Left lung (tissue), 10 donors: ENCODE data around the gene IGSF10. TPM values are rescaled to one million over a fixed set of nuclear protein-coding genes. Genes with fewer than 3 reads are reported as not detected.

Experiments used
- ATAC-seq: fragments of 200-7000 bp; cut with Tn5 transposase; one replicate; pipeline ENCODE4 v1.9.1; 2020; ENCODE audit warnings: moderate library complexity
- DNase-seq, 4 donors: peaks; one replicate each; pipeline ENCODE4 v3.0.0-alpha.2; 2013 to 2020
- H3K27ac ChIP-seq, 2 donors: fragments of 200-600 bp; sonication (generic) in 1 of 2; one replicate each; pipeline versions ENCODE4 v1.5.0 to v1.8.0; 2020 to 2021
- H3K27me3 ChIP-seq, 2 donors: fragments of 200-600 bp; sonication (generic) in 1 of 2; one replicate each; pipeline versions ENCODE4 v1.5.0 to v1.8.0; 2020 to 2021
- H3K36me3 ChIP-seq, 2 donors: fragments of 200-600 bp; sonication (generic) in 1 of 2; one replicate each; pipeline versions ENCODE4 v1.5.0 to v1.8.0; 2020 to 2021
- H3K4me1 ChIP-seq, 2 donors: fragments of 200-600 bp; one replicate each; pipeline ENCODE4 v1.8.0; 2021
- H3K4me3 ChIP-seq, 2 donors: fragments of 200-600 bp; sonication (generic) in 1 of 2; one replicate each; pipeline versions ENCODE4 v1.5.0 to v1.8.0; 2020 to 2021; ENCODE audit warnings: mild to moderate bottlenecking in 1 of 2
- H3K9me3 ChIP-seq, 2 donors: fragments of 200-600 bp; sonication (generic) in 1 of 2; one replicate each; pipeline versions ENCODE4 v1.5.0 to v1.8.0; 2020 to 2021
- intact Hi-C, 2 donors: fragments of 100-400 bp; cut with DNase I; formaldehyde crosslinking; loops; one replicate each; pipeline versions ENCODE4 v1.11.2 to v1.14.2; 2022
- polyA plus RNA-seq, 6 donors: library from polyadenylated mRNA; unstranded; fragments of 120-200 nt; gene quantifications; one replicate each; pipeline ENCODE4 v1.2.1, GENCODE V29; 2013; ENCODE audit not compliant: insufficient read length in 6 of 6
- total RNA-seq, 2 donors: library from RNA; stranded (reverse); fragmentation: NEBNext Ultra II Directional; extraction: Animal tissue kit (Norgen Biotek cat#: 25700); gene quantifications; one replicate each; pipeline ENCODE4 v1.2.1, GENCODE V29; 2021
- TF ChIP-seq, protein P1 (sequence below), 2 donors: fragments of 200-600 bp; sonication (generic) in 1 of 2; IDR thresholded peaks; one replicate each; pipeline versions ENCODE4 v1.5.0 to v1.8.0; 2021; ENCODE audit warnings: antibody characterized with exemption in 2 of 2
- donor health status: DM: no; HTN: yes; CAD: no.
- donor health status: DM: no; HTN: no; CAD: no.

IGSF10 gene
- total and polyA plus RNA-seq, 8 donors, result 7.2 to 40.7 (median 29.4) TPM

- TF ChIP-seq, protein P1, sequence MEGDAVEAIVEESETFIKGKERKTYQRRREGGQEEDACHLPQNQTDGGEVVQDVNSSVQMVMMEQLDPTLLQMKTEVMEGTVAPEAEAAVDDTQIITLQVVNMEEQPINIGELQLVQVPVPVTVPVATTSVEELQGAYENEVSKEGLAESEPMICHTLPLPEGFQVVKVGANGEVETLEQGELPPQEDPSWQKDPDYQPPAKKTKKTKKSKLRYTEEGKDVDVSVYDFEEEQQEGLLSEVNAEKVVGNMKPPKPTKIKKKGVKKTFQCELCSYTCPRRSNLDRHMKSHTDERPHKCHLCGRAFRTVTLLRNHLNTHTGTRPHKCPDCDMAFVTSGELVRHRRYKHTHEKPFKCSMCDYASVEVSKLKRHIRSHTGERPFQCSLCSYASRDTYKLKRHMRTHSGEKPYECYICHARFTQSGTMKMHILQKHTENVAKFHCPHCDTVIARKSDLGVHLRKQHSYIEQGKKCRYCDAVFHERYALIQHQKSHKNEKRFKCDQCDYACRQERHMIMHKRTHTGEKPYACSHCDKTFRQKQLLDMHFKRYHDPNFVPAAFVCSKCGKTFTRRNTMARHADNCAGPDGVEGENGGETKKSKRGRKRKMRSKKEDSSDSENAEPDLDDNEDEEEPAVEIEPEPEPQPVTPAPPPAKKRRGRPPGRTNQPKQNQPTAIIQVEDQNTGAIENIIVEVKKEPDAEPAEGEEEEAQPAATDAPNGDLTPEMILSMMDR (IDR thresholded peaks at IDR 0.05), result no peak
- H3K9me3 ChIP-seq, result peaks cover 0 to 12% of the 10 kb centered on the region in 2 donors
- no peaks in the 10 kb centered on the region for H3K27me3 ChIP-seq
- no peaks in the 10 kb centered on the region for H3K4me1 ChIP-seq
- intact Hi-C loops, result no loop called here
- no peak for ATAC-seq
- peak in 1 of 4 donors; percentile 45 for DNase-seq
- no peak overlapping the region for H3K4me3 ChIP-seq
- no peaks in the 10 kb centered on the region for H3K36me3 ChIP-seq
- H3K27ac ChIP-seq, result no peak overlapping the region
Observed at GRCh38 chr3:151477591-151478334, 16.9 kb upstream of the IGSF10 start.

DNA sequence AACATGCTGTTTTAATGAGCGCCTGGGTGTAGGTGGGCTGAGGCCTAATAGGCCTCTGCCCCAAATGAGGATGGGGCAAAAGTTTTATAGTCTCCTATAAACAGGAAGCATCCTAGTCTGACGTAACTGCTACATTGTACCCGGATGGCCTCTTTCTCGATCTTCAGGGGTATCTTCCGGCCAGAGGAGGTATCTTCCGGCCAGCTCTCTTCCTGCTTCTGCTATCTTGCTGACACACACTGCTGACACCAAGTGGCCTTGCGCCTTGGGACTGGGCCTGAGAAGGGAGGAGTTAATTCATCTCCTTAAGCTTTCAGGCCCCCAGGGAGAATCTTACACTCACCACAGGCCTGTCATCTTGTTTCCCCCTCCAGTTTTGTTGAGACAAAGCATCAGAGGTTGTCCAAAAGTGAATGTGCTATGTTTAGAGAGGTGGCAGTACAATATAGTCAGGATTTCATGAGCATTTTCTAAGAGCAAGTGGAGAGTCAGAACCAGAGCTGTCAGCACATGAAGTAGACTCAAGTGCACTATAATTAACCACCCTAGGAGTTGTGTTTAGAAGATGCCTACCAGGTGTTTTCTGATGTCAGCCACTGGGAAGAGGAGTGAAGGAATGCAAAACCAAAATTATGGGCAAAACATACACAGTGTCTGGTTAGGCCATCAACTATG is 15.6 kb upstream of the IGSF10 start:
- no peak for ATAC-seq
- intact Hi-C loops, result no loop called here
- no peak overlapping the region for H3K27ac ChIP-seq
- no peak for DNase-seq
- no peaks in the 10 kb centered on the region for H3K36me3 ChIP-seq
- no peaks in the 10 kb centered on the region for H3K4me1 ChIP-seq
- no peaks in the 10 kb centered on the region for H3K27me3 ChIP-seq
- peaks cover 0 to 2% of the 10 kb centered on the region in 2 donors for H3K9me3 ChIP-seq
- TF ChIP-seq, protein P1 (IDR thresholded peaks at IDR 0.05), result no peak
- H3K4me3 ChIP-seq, result no peak overlapping the region

- ATAC-seq (peak; percentile 91), DNase-seq (no peak)
- Histone ChIP-seq H3K4me3 (no peak overlapping the region), H3K27me3 (no peaks in the 10 kb centered on the region), H3K9me3 (no peaks in the 10 kb centered on the region), H3K36me3 (no peaks in the 10 kb centered on the region), H3K27ac (no peak overlapping the region), H3K4me1 (no peaks in the 10 kb centered on the region)
- TF ChIP-seq, protein P1 (IDR thresholded peaks at IDR 0.05), result peak; percentile 78 to 94
- intact Hi-C loops, result no loop called here
Observed at GRCh38 chr3:151468284-151468917, 7.5 kb upstream of the IGSF10 start.

- DNase-seq (no peak), ATAC-seq (no peak)
- peaks cover 0 to 7% of the 10 kb centered on the region in 2 donors for H3K27me3 ChIP-seq
- no peaks in the 10 kb centered on the region for H3K4me1 ChIP-seq
- no peaks in the 10 kb centered on the region for H3K36me3 ChIP-seq
- no peak overlapping the region for H3K4me3 ChIP-seq
- H3K9me3 ChIP-seq, result no peaks in the 10 kb centered on the region
- intact Hi-C loops, result no loop called here
- H3K27ac ChIP-seq, result no peak overlapping the region
- TF ChIP-seq, protein P1 (IDR thresholded peaks at IDR 0.05), result no peak
Observed at GRCh38 chr3:151467069-151467468, 6.2 kb upstream of the IGSF10 start.

- no peak for DNase-seq
- no peak for ATAC-seq
- no peak overlapping the region for H3K27ac ChIP-seq
- no peak overlapping the region for H3K4me3 ChIP-seq
- no peaks in the 10 kb centered on the region for H3K9me3 ChIP-seq
- no peaks in the 10 kb centered on the region for H3K36me3 ChIP-seq
- TF ChIP-seq, protein P1 (IDR thresholded peaks at IDR 0.05), result no peak
- intact Hi-C loops, result no loop called here
- H3K4me1 ChIP-seq, result no peaks in the 10 kb centered on the region
- H3K27me3 ChIP-seq, result peaks cover 0 to 29% of the 10 kb centered on the region in 2 donors
Observed at GRCh38 chr3:151462991-151463390, 2.1 kb upstream of the IGSF10 start.
